Choroid plexus epithelial cell (primary cell): ENCODE measurements around the gene BANP.

ENCODE experiments used
- DNase-seq: peaks from one replicate; pipeline ENCODE4 v3.0.0-alpha.2; 2010; ENCODE audit warnings: low read depth
- H3K4me3 ChIP-seq: 2 replicates; pipeline ENCODE4 v1.5.1; 2011; ENCODE audit warnings: low read depth, mild to moderate bottlenecking, control low read depth, low read length, moderate library complexity
- TF ChIP-seq, protein P1 (sequence below): conservative IDR thresholded peaks from 2 replicates; pipeline ENCODE4 v1.5.1; 2011; ENCODE audit warnings: low read depth, mild to moderate bottlenecking, control low read depth, inconsistent platforms, low read length, moderate library complexity

Gene BANP

DNA sequence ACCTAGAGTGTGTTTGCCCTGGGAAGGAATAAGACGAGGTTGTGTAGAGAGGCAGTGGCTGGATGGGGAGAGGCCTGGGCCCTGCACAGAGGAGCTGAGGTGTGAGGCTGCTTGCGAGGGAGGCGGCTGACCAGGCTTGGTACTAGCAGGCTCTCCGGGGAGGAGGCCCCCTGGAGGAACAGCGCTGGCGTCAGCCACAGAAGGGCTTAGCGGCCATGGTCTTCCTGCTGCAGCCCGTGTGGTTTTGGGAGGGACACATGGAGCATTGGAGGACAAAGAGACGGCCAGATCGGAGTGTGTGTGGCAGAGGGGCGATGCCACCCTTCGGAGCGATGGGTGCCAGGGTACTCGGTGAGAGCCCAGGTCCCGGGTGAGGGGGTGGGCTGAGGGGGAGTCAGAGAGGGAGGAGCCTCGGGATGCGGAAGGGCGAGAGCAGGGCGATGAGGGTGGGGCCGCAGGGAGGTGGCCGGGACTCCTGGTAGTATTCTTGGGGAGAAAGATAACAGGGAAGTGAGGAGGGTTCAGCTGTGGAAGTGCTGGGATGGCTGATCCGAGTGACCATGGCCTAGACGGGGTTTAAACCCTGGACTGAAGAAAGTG lies 8.3 kb downstream of the BANP start:
- TF ChIP-seq, protein P1, sequence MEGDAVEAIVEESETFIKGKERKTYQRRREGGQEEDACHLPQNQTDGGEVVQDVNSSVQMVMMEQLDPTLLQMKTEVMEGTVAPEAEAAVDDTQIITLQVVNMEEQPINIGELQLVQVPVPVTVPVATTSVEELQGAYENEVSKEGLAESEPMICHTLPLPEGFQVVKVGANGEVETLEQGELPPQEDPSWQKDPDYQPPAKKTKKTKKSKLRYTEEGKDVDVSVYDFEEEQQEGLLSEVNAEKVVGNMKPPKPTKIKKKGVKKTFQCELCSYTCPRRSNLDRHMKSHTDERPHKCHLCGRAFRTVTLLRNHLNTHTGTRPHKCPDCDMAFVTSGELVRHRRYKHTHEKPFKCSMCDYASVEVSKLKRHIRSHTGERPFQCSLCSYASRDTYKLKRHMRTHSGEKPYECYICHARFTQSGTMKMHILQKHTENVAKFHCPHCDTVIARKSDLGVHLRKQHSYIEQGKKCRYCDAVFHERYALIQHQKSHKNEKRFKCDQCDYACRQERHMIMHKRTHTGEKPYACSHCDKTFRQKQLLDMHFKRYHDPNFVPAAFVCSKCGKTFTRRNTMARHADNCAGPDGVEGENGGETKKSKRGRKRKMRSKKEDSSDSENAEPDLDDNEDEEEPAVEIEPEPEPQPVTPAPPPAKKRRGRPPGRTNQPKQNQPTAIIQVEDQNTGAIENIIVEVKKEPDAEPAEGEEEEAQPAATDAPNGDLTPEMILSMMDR, result no peak

DNA sequence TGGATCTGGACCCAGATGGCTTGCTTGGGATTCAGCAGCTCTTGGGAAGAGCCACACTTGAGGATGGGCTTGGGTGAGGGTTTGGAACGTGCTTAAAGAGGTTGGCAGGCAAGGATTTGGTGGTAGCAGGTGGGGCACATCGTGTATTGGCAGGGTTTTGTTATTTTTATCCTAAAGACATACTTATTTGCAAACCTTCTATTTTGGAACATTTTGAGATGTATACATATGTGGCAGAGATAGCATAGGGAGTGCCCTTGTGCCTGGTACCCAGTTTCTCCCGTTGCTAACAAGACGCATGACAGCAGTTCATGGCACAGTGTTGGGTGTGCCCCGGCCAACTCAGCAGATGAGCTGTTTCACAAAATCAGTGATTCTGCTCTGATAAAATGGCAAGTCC lies 9.1 kb downstream of the BANP start:
- TF ChIP-seq, protein P1, result no peak
- H3K4me3 ChIP-seq, result no peak overlapping the region
- DNase-seq, result no peak

More for the DNA sequence above, 8.3 kb downstream of the BANP start:
- H3K4me3 ChIP-seq, result no peak overlapping the region
- no peak for DNase-seq

DNA sequence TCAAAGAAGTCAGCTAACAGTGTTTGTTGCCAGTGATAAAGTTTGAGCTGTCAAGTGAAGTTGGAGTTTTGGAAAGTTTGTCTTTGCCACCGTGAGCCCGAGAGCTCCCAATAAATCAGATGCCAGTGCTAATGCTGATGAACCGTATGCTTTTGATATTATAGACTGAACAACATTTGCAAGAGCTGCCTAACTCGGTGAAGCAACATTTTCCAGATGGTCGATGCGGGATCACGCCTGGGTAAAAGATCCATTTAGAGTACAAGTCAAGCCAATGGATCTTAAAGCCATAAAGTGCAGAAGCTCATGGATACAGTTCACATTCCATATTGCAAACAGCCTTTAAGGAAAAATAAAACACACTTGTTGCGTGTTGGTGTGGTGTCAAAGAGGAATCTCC lies 9.6 kb downstream of the BANP start:
- DNase-seq, result no peak
- no peak overlapping the region for H3K4me3 ChIP-seq
- TF ChIP-seq, protein P1, result no peak

DNA sequence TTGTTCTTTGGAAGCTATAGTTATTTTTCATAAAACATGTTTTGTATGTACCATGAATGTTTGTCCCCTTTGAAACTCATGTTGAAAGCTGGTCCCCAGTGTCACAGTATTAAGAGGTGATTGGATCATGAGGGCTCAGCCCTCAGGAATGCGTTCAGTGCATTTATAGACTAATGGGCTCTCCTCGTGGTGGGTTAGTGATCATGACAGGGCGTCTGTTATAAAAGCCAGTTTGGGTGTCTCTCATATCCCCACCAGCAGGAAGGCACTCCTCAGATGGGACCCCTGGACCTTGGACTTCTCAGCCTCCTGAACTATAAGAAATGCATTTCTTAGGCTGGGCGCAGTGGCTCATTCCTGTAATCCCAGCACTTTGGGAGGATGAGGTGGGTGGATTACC lies 10.4 kb downstream of the BANP start:
- TF ChIP-seq, protein P1, result no peak
- H3K4me3 ChIP-seq, result no peak overlapping the region
- DNase-seq, result no peak

DNA sequence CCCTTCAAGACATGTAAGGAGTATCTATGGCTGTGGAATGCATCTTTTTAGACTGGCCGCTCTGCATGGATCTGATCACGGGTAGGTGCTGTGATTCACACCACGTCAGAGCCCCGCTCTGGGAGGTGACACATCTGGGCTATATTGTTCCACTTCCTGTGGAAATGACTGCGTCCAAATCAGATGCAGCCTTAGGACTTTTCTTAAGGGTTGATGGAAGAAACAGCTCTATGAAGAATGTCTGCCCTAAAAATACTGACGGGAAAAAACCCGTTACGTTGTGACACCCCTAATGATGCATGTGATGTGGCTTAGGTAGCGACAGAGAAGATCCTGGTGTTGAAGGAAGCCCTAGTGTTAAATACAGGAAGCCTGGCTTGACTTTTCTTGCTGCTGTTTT lies 12.2 kb downstream of the BANP start:
- TF ChIP-seq, protein P1, result no peak
- peak; percentile 83 for DNase-seq
- no peak overlapping the region for H3K4me3 ChIP-seq

DNA sequence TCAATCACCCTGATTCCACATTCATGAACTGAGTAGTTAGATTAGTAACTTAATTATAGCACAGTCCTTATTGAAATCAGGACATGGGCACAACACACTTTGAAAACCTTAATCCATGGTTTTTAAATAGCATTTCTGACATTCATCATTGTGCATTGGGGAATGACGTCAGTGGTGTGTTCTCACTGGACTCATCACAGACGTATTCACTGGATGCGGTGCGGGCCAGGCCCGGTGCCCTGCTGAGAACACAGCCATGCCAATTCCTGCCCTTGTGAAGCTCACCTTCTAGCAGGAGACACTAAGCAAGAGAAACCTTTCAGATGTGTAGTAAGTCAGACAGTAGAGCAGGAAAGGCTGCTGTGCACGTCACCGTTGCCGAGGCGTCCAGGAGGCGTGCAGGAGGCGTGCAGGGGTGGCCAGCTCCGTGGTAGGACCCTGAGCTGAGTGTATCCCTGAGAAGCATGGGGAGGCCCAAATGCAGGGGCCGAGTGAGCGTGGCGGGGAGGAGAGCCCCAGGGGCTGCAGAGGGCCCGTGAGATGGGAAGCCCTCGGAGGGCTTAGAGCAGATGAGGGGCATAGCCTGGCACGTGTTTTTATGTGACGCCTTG lies 12.9 kb downstream of the BANP start:
- DNase-seq, result no peak

More for the DNA sequence above, 12.9 kb downstream of the BANP start:
- TF ChIP-seq, protein P1, result no peak
- no peak overlapping the region for H3K4me3 ChIP-seq
